HepG2 (cell line): Measurements from ENCODE around the gene CALR. TPM values are rescaled to one million over a fixed set of nuclear protein-coding genes. Genes with fewer than 3 reads are reported as not detected.

Source experiments
- CBX2 ChIP-seq, 2 experiments: fragments of 200-600 bp in 1 of 2; sonication (generic); formaldehyde crosslinking in 1 of 2; IDR thresholded peaks; 2 replicates each; pipeline versions ENCODE4 v1.7.0 to v1.8.1; 2018 to 2022; ENCODE audit warnings: low read depth in 2 of 2, low read length in 1 of 2, mild to moderate bottlenecking in 1 of 2, missing genetic modification reagents in 1 of 2
- CERS6 ChIP-seq: sonication (generic); formaldehyde crosslinking; IDR thresholded peaks from 2 replicates; pipeline ENCODE4 v1.5.0; 2020; ENCODE audit warnings: missing genetic modification reagents
- KDM1A ChIP-seq: IDR thresholded peaks from 2 replicates; pipeline ENCODE4 v1.6.1; 2016; ENCODE audit warnings: missing compliant biosample characterization
- KMT2B ChIP-seq: IDR thresholded peaks from 2 replicates; pipeline ENCODE4 v1.6.1; 2016; ENCODE audit warnings: missing genetic modification reagents, missing compliant biosample characterization
- MAZ ChIP-seq, 2 experiments: sonication (generic) in 1 of 2; formaldehyde crosslinking in 1 of 2; IDR thresholded peaks; 2 replicates each; pipeline versions ENCODE4 v1.5.0 to v1.6.1; 2012 to 2020; ENCODE audit warnings: low read depth in 2 of 2, mild to moderate bottlenecking in 2 of 2, borderline replicate concordance in 1 of 2, improper control_type of control experiment in 1 of 2, low read length in 1 of 2, missing genetic modification reagents in 1 of 2, moderate library complexity in 1 of 2
- MNT ChIP-seq: fragments of 450-650 bp; IDR thresholded peaks from 2 replicates; pipeline ENCODE4 v1.6.1; 2016
- NFKB2 ChIP-seq: sonication (generic); formaldehyde crosslinking; IDR thresholded peaks from 2 replicates; pipeline ENCODE4 v1.4.0; 2020; ENCODE audit warnings: missing genetic modification reagents, borderline replicate concordance
- NKX3-1 ChIP-seq: sonication (generic); formaldehyde crosslinking; IDR thresholded peaks from 2 replicates; pipeline ENCODE4 v1.5.0; 2020; ENCODE audit warnings: missing genetic modification reagents
- RFX5 ChIP-seq: IDR thresholded peaks from 2 replicates; pipeline ENCODE4 v1.6.1; 2011; ENCODE audit warnings: low read depth, low read length, improper control_type of control experiment
- SMYD3 ChIP-seq: sonication (generic); formaldehyde crosslinking; IDR thresholded peaks from 2 replicates; pipeline ENCODE4 v1.8.1; 2023; ENCODE audit warnings: mild to moderate bottlenecking, missing genetic modification reagents
- TAF15 ChIP-seq: fragments of 200-400 bp; formaldehyde crosslinking; IDR thresholded peaks from one replicate; pipeline ENCODE4 v1.6.1; 2018; ENCODE audit warnings: mild to moderate bottlenecking, low read depth, low read length; ENCODE audit not compliant: poor library complexity, severe bottlenecking
- TBX2 ChIP-seq: sonication (generic); formaldehyde crosslinking; IDR thresholded peaks from 2 replicates; pipeline ENCODE4 v1.5.0; 2020; ENCODE audit warnings: missing genetic modification reagents, mild to moderate bottlenecking, borderline replicate concordance
- TFE3 ChIP-seq: IDR thresholded peaks from 2 replicates; pipeline ENCODE4 v1.6.1; 2016
- THAP7 ChIP-seq: sonication (generic); formaldehyde crosslinking; IDR thresholded peaks from 2 replicates; pipeline ENCODE4 v1.8.1; 2023; ENCODE audit warnings: mild to moderate bottlenecking, missing genetic modification reagents
- ZNF546 ChIP-seq: sonication (generic); formaldehyde crosslinking; conservative IDR thresholded peaks from 2 replicates; pipeline ENCODE4 v1.8.1; 2023; ENCODE audit warnings: mild to moderate bottlenecking, missing genetic modification reagents
- ZNF839 ChIP-seq: sonication (generic); formaldehyde crosslinking; IDR thresholded peaks from 2 replicates; pipeline ENCODE4 v1.4.0; 2020; ENCODE audit warnings: missing genetic modification reagents, mild to moderate bottlenecking, borderline replicate concordance
- polyA plus RNA-seq, 8 experiments: library from polyadenylated mRNA; depleted of rRNA in 3 of 8; stranded (reverse) in 7 of 8; unstranded in 1 of 8; fragments of >200 nt; fragmentation: Illumina TruSeq in 4 of 8; extraction: Trizol in 4 of 8; gene quantifications; 2 replicates each; pipeline versions ENCODE4 v1.2.1 to v1.2.3, GENCODE V29; 2011 to 2016; ENCODE audit warnings: low read depth in 4 of 8, missing spikeins in 1 of 8, mixed read lengths in 1 of 8; ENCODE audit not compliant: insufficient read depth in 1 of 8
- total RNA-seq, 5 experiments: library from RNA; depleted of rRNA; stranded (reverse); fragments of >200 nt; fragmentation: Illumina TruSeq; extraction: Trizol; gene quantifications; 2 replicates each; pipeline ENCODE4 v1.2.3, GENCODE V29; 2016; ENCODE audit warnings: low read depth in 1 of 5
- TF ChIP-seq, protein P1 (sequence below): IDR thresholded peaks from 2 replicates; pipeline ENCODE4 v1.6.1; 2016; ENCODE audit warnings: missing compliant biosample characterization, missing genetic modification reagents, borderline replicate concordance
- TF ChIP-seq, protein P2 (sequence below): sonication (generic); formaldehyde crosslinking; IDR thresholded peaks from 2 replicates; pipeline ENCODE4 v1.4.0; 2020; ENCODE audit warnings: missing genetic modification reagents, borderline replicate concordance

The CALR gene
- total and polyA plus RNA-seq, 2 of the 13 experiments (the other 11 are each of a cell fraction or from before 2014, with no cell fraction given) = 898 to 934 TPM

GRCh38 chr19:12945479-12946091 lies 7.2 kb downstream of the CALR start, which contains the start of gene RAD23A (continued):
- peak; percentile 95 for TF ChIP-seq TFE3 (CRISPR knock-in tag)
- peak; percentile 98 for TF ChIP-seq THAP7 (CRISPR knock-in tag)
- no peak for TF ChIP-seq SMYD3
- TF ChIP-seq, protein P1, sequence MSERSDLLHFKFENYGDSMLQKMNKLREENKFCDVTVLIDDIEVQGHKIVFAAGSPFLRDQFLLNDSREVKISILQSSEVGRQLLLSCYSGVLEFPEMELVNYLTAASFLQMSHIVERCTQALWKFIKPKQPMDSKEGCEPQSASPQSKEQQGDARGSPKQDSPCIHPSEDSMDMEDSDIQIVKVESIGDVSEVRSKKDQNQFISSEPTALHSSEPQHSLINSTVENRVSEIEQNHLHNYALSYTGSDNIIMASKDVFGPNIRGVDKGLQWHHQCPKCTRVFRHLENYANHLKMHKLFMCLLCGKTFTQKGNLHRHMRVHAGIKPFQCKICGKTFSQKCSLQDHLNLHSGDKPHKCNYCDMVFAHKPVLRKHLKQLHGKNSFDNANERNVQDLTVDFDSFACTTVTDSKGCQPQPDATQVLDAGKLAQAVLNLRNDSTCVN (CRISPR knock-in tag) = no peak
- no peak for TF ChIP-seq KDM1A
- TF ChIP-seq, protein P2, sequence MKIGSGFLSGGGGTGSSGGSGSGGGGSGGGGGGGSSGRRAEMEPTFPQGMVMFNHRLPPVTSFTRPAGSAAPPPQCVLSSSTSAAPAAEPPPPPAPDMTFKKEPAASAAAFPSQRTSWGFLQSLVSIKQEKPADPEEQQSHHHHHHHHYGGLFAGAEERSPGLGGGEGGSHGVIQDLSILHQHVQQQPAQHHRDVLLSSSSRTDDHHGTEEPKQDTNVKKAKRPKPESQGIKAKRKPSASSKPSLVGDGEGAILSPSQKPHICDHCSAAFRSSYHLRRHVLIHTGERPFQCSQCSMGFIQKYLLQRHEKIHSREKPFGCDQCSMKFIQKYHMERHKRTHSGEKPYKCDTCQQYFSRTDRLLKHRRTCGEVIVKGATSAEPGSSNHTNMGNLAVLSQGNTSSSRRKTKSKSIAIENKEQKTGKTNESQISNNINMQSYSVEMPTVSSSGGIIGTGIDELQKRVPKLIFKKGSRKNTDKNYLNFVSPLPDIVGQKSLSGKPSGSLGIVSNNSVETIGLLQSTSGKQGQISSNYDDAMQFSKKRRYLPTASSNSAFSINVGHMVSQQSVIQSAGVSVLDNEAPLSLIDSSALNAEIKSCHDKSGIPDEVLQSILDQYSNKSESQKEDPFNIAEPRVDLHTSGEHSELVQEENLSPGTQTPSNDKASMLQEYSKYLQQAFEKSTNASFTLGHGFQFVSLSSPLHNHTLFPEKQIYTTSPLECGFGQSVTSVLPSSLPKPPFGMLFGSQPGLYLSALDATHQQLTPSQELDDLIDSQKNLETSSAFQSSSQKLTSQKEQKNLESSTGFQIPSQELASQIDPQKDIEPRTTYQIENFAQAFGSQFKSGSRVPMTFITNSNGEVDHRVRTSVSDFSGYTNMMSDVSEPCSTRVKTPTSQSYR (CRISPR knock-in tag) = peak; percentile 59
- peak; percentile 90; the same call in 1 of the 2 replicates for TF ChIP-seq NFKB2
- no peak for TF ChIP-seq ZNF839 (CRISPR knock-in tag)
- peak; percentile 70 for TF ChIP-seq RFX5
- TF ChIP-seq NKX3-1 = peak; percentile 81
- 0 out of 2 replicates have a peak, but pooled peaks have one; percentile 39 for TF ChIP-seq MAZ (IDR thresholded peaks at IDR 0.05; ENCODE audit: borderline replicate concordance, low read depth, low read length)
- TF ChIP-seq MAZ (CRISPR knock-in tag; IDR thresholded peaks at IDR 0.05; ENCODE audit: low read depth) = peak; percentile 90
- no peak for TF ChIP-seq CBX2 (IDR thresholded peaks at IDR 0.05; ENCODE audit: low read depth, low read length)
- TF ChIP-seq CBX2 (CRISPR knock-in tag; IDR thresholded peaks at IDR 0.05; ENCODE audit: low read depth) = no peak
- 0 out of 2 replicates have a peak, but pooled peaks have one; percentile 69 for TF ChIP-seq ZNF546 (CRISPR knock-in tag)
- TF ChIP-seq MNT = peak; percentile 96
- TF ChIP-seq KMT2B = peak; percentile 68; the same call in 1 of the 2 replicates
- peak; percentile 89 for TF ChIP-seq TBX2 (CRISPR knock-in tag)
- peak; percentile 36; the same call in 1 of the 2 replicates for TF ChIP-seq CERS6 (CRISPR knock-in tag)
- TF ChIP-seq TAF15 = peak; percentile 76
